PC-3 (cell line): ENCODE results near the gene TENT5C. TPM values are rescaled to one million over a fixed set of nuclear protein-coding genes. Genes with fewer than 3 reads are reported as not detected.

Experiments
- ATAC-seq: fragments of 200-7000 bp; cut with Tn5 transposase; 2 replicates; pipeline ENCODE4 v1.9.1; 2020; ENCODE audit warnings: mild to moderate bottlenecking, moderate library complexity
- BruUV-seq: library from RNA; stranded (reverse); fragments of 400-500 nt; replicated peaks from 2 replicates; lab custom pipeline; 2021; lab: Mats Ljungman, UMichigan
- CTCF ChIA-PET: fragments of 300-600 bp; sonication (Branson Sonifier 250); formaldehyde crosslinking; loops from one replicate; lab custom pipeline; 2022; ENCODE audit warnings: antibody characterized with exemption; lab: Charles Lee
- POLR2A ChIA-PET: fragments of 300-600 bp; sonication (Branson Sonifier 250); formaldehyde crosslinking; loops from one replicate; lab custom pipeline; 2022; ENCODE audit warnings: antibody characterized with exemption; ENCODE audit not compliant: unreplicated experiment; lab: Charles Lee
- DNase-seq: peaks from one replicate; pipeline ENCODE4 v3.0.0-alpha.2; 2015
- H2AFZ ChIP-seq: fragments of 300-600 bp; sonication (generic); 2 replicates; pipeline ENCODE4 v1.6.0; 2016; ENCODE audit warnings: antibody characterized with exemption, low read length
- H3F3A ChIP-seq: fragments of 300-600 bp; sonication (generic); one replicate; pipeline ENCODE4 v1.6.0; 2017; ENCODE audit warnings: antibody characterized with exemption, low read length, control low read depth, mild to moderate bottlenecking; ENCODE audit not compliant: unreplicated experiment
- H3K27ac ChIP-seq: fragments of 300-600 bp; sonication (generic); 2 replicates; pipeline ENCODE4 v1.5.1; 2016; ENCODE audit warnings: mild to moderate bottlenecking, low read length
- H3K27me3 ChIP-seq: fragments of 300-600 bp; sonication (generic); 2 replicates; pipeline ENCODE4 v1.6.1; 2016; ENCODE audit warnings: low read length, mixed read lengths
- H3K36me3 ChIP-seq: fragments of 300-600 bp; sonication (generic); 2 replicates; pipeline ENCODE4 v1.6.1; 2016; ENCODE audit warnings: low read depth, mixed run types, low read length, mixed read lengths
- H3K4me1 ChIP-seq: fragments of 300-600 bp; sonication (generic); 2 replicates; pipeline ENCODE4 v1.5.1; 2016; ENCODE audit warnings: low read length; ENCODE audit not compliant: insufficient read depth
- H3K4me2 ChIP-seq: fragments of 300-600 bp; sonication (generic); 2 replicates; pipeline ENCODE4 v1.6.0; 2016; ENCODE audit warnings: low read length
- H3K4me3 ChIP-seq: fragments of 300-600 bp; sonication (generic); 2 replicates; pipeline ENCODE4 v1.5.1; 2016; ENCODE audit warnings: mild to moderate bottlenecking, low read length, mixed read lengths
- H3K79me2 ChIP-seq: fragments of 300-600 bp; sonication (generic); 2 replicates; pipeline ENCODE4 v1.6.1; 2017; ENCODE audit warnings: low read length, mixed read lengths
- H3K9ac ChIP-seq: fragments of 300-600 bp; sonication (generic); 2 replicates; pipeline ENCODE4 v1.6.0; 2016; ENCODE audit warnings: mild to moderate bottlenecking, low read length
- H3K9me2 ChIP-seq: fragments of 300-600 bp; sonication (generic); replicated peaks from 2 replicates; pipeline ENCODE4 v1.6.1; 2016; ENCODE audit warnings: mixed run types, low read length, mixed read lengths
- H3K9me3 ChIP-seq: fragments of 300-600 bp; sonication (generic); 2 replicates; pipeline ENCODE4 v1.6.1; 2016; ENCODE audit warnings: low read length, mixed read lengths
- H4K20me1 ChIP-seq: fragments of 300-600 bp; sonication (generic); 2 replicates; pipeline ENCODE4 v1.6.1; 2016; ENCODE audit warnings: low read length, mixed read lengths
- EZH2 ChIP-seq: fragments of 300-600 bp; sonication (generic); IDR thresholded peaks from one replicate; pipeline ENCODE4 v1.6.1; 2017; ENCODE audit warnings: antibody characterized with exemption, mild to moderate bottlenecking, low read length; ENCODE audit not compliant: unreplicated experiment
- EZH2phosphoT487 ChIP-seq: fragments of 300-600 bp; sonication (generic); IDR thresholded peaks from 2 replicates; pipeline ENCODE4 v1.6.1; 2018; ENCODE audit warnings: mild to moderate bottlenecking, antibody characterized with exemption, low read length, borderline replicate concordance
- intact Hi-C: fragments of 100-400 bp; cut with micrococcal nuclease; formaldehyde crosslinking; loops from 2 replicates; pipeline ENCODE4 v1.9.0; 2023
- total RNA-seq: library from RNA; depleted of rRNA; stranded (reverse); fragments of >200 nt; gene quantifications from 2 replicates; pipeline ENCODE4 v1.2.3, GENCODE V29; 2014
- TF ChIP-seq, protein P1 (sequence below): fragments of 300-600 bp; sonication (generic); conservative IDR thresholded peaks from 2 replicates; pipeline ENCODE4 v1.5.1; 2017; ENCODE audit warnings: antibody characterized with exemption, low read depth, mild to moderate bottlenecking, low read length

Gene TENT5C
- total RNA-seq, 1 experiment from 2014 or later = 2.4 TPM

DNA sequence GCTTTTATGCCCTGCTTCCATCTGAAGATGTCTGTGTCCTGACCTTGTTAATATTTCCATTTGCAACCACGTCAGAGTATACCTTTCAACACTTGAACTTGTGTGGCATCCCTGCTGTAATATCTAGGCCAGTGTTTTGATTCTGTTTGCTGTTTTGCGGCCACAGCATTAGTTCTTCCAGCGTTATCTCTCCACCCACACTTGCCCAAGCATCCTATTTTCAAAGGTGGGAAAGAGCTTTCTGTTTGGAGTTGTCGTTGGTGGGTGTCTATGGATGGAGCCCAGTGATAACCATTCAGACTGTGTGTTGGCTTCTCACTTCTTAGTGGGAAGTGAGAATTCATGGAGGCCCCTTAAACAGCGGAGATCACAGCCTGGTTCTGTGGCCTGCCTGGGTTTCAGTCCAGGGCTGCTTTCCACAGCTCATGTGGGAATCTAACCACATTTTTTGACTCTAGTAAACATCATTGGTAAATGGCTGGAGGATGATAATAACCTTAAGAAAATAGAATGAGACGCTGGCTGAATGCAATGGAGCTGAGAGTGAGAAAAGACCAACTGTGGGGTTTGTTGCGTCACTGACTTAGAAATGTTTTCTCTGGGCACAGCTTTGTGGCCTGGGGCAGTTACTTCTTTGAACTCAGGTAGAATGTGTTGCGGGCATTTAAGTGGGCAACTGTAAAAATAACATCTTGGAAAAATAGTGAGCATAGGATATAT lies 7.6 kb downstream of the TENT5C start:
- Histone ChIP-seq H3K79me2 (no peaks in the 10 kb centered on the region), H3K9me3 (no peaks in the 10 kb centered on the region), H3K4me3 (no peak overlapping the region), H3K4me1 (peaks cover 14% of the 10 kb centered on the region), H3K27ac (no peak overlapping the region), H4K20me1 (no peaks in the 10 kb centered on the region), H3K9me2 (no peaks in the 10 kb centered on the region), H2AFZ (no peak overlapping the region), H3F3A (no peaks in the 10 kb centered on the region), H3K36me3 (no peaks in the 10 kb centered on the region), H3K9ac (no peak overlapping the region), H3K4me2 (no peak overlapping the region), H3K27me3 (no peaks in the 10 kb centered on the region)
- TF ChIP-seq EZH2phosphoT487 (no peak), EZH2 (no peak)
- TF ChIP-seq, protein P1, sequence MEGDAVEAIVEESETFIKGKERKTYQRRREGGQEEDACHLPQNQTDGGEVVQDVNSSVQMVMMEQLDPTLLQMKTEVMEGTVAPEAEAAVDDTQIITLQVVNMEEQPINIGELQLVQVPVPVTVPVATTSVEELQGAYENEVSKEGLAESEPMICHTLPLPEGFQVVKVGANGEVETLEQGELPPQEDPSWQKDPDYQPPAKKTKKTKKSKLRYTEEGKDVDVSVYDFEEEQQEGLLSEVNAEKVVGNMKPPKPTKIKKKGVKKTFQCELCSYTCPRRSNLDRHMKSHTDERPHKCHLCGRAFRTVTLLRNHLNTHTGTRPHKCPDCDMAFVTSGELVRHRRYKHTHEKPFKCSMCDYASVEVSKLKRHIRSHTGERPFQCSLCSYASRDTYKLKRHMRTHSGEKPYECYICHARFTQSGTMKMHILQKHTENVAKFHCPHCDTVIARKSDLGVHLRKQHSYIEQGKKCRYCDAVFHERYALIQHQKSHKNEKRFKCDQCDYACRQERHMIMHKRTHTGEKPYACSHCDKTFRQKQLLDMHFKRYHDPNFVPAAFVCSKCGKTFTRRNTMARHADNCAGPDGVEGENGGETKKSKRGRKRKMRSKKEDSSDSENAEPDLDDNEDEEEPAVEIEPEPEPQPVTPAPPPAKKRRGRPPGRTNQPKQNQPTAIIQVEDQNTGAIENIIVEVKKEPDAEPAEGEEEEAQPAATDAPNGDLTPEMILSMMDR = no peak
- DNase-seq (no peak), ATAC-seq (no peak)
- POLR2A ChIA-PET = interaction anchor here (0.6 kb wide), 1 partner anchor 106 kb away, joined by 4 read pairs; no protein-coding TSS in a partner anchor
- intact Hi-C loops = no loop called here
- CTCF ChIA-PET = no interaction called here
- BruUV-seq = no TSS peak

DNA sequence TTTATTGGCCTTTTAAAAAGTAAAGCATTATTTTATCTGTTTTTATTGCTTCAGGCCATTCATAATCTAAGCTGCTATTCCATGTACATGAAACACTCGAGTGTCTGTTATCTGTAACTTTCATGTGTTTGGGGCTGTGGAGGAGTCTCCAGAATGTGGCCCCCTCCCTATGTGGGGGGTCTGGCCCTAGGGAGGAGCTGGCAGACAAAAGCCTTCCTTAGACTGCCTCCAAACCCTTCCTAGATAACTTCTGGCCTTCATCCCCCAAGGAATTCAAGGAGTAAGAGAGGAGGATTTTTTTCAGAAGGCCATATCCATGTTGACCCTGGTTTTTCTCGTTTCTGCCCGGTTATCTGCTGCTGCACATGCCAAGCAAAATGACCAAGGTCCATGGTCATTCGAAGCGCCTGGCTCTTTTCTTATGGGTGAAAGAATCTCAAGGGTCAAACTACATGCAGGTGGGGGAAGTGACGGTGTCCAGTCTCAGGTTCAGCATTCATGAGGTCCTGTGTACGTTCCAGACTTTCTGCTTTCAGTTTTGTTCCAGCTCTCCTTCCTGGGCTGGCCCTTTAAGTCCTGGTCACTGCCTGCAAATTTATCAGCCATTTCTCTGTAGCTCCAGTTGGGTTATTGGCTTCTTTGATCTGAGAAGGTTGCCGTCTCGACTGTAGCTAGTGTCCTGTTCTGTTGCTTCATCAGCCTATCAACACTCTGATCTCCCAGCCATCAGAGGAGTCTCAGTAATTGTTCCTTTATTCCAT lies 8.3 kb downstream of the TENT5C start:
- Histone ChIP-seq H3K4me3 (no peak overlapping the region), H3K9me2 (no peaks in the 10 kb centered on the region), H3K27me3 (no peaks in the 10 kb centered on the region), H3F3A (no peaks in the 10 kb centered on the region), H3K79me2 (no peaks in the 10 kb centered on the region), H3K4me1 (peaks cover 14% of the 10 kb centered on the region), H3K9ac (no peak overlapping the region), H4K20me1 (no peaks in the 10 kb centered on the region), H3K27ac (no peak overlapping the region), H2AFZ (no peak overlapping the region), H3K36me3 (no peaks in the 10 kb centered on the region), H3K9me3 (no peaks in the 10 kb centered on the region), H3K4me2 (no peak overlapping the region)
- ChIA-PET POLR2A (no interaction called here), CTCF (no interaction called here)
- TF ChIP-seq, protein P1 = no peak
- TF ChIP-seq EZH2phosphoT487 (no peak), EZH2 (no peak)
- ATAC-seq (no peak), DNase-seq (no peak)
- no TSS peak for BruUV-seq
- intact Hi-C loops = no loop called here
